K562 treated with DMSO at 1 percent for 12 hours (cell line): ENCODE measurements around the gene FAIM2. TPM values are rescaled to one million over a fixed set of nuclear protein-coding genes. Genes with fewer than 3 reads are reported as not detected.

Source experiments
- total RNA-seq: library from RNA; unstranded; fragments of 300-600 nt; gene quantifications from 2 replicates; pipeline ENCODE4 v1.2.3, GENCODE V29; 2022; ENCODE audit not compliant: insufficient read depth

FAIM2 gene
- total RNA-seq: not detected in 2 replicates

DNA sequence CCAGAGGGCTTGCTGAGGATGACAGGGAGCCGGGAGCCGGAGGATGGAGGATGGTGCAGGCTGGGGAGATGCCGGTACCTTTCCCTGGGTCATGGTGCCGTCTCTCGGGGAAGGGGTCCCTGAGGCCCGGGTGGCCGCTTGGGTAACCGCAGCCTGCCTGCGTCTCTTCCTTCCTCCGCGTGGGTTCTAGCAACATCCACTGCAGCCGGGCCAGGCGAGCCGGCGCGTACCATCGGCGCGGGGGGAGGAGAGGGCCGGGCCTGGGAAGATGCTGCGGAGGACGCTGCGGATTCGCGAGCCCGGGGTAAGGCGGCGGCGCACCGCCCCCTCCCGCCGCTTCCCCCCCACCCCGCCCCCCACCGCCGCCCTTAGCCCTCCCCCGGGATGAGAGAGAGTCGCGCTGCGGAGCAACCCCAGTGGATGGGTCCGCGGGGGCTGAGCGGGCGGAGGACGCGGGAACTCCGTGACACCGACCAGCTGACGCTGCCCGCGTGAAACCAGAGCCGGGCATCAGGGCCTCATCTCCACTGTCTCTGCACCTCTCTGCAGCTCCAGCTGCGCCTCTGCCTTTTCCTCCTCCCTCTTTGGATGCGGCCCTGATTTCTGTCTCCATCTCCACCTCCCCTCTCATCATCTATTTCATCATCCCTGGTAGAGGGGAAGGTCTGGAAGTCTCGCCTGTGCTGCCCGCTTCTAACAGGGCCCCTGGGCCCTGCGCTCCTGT, at the start of gene FAIM2:
Gene FAIM2, minus strand, starts transcription at position 201 of the 724 bp plus-strand sequence. Its CDS starts 108 bp downstream, at position 93.

GRCh38 chr12:49950273-49951251, 46.9 kb upstream of the FAIM2 start, which contains the start of gene AQP2:
AQP2 (plus strand) TSS chr12:49950737; CDS start chr12:49950831, 94 bp downstream.

GRCh38 chr12:49842519-49843352, 61.0 kb downstream of the FAIM2 start, which contains the start of gene BCDIN3D:
BCDIN3D (minus strand) TSS chr12:49843106; CDS start chr12:49843087, 19 bp downstream.

GRCh38 chr12:49828133-49829091, 75.3 kb downstream of the FAIM2 start, which contains the start of gene NCKAP5L:
NCKAP5L (minus strand) TSS chr12:49828413; CDS start chr12:49804044, 24,369 bp downstream.

Other genes starting within 250 kb of the FAIM2 start
- gene FMNL3, start 196.5 kb downstream of the FAIM2 start, total RNA-seq: 3.5 and 13.4 TPM in 2 replicates
- gene TMBIM6, start 162.3 kb downstream of the FAIM2 start, total RNA-seq: 258 and 528 TPM in 2 replicates
- 9.3 and 16.7 TPM in 2 replicates for gene NCKAP5L, start 75.5 kb downstream of the FAIM2 start, total RNA-seq
- 4.6 and 11.6 TPM in 2 replicates for gene BCDIN3D, start 60.8 kb downstream of the FAIM2 start, total RNA-seq
- gene AQP2, start 46.8 kb upstream of the FAIM2 start, total RNA-seq: not detected in 2 replicates
- gene AQP5, start 58.0 kb upstream of the FAIM2 start, total RNA-seq: not detected in 2 replicates
- not detected in 2 replicates for gene AQP6, start 69.0 kb upstream of the FAIM2 start, total RNA-seq
- 49.4 and 75.9 TPM in 2 replicates for gene RACGAP1, start 121.6 kb upstream of the FAIM2 start, total RNA-seq
- 0.34 and 0.96 TPM in 2 replicates for gene ASIC1, start 153.7 kb upstream of the FAIM2 start, total RNA-seq
- gene SMARCD1, start 181.4 kb upstream of the FAIM2 start, total RNA-seq: 27.6 and 90.4 TPM in 2 replicates
- not detected in 2 replicates for gene GPD1, start 200.1 kb upstream of the FAIM2 start, total RNA-seq
- gene COX14, start 208.3 kb upstream of the FAIM2 start, total RNA-seq: 58.6 and 79.2 TPM in 2 replicates